Mesenteric fat pad (tissue), 1 donor: Measurements from ENCODE around the gene TMEM236. TPM values are rescaled to one million over a fixed set of nuclear protein-coding genes. Genes with fewer than 3 reads are reported as not detected.

Experiments
- DNase-seq: peaks from one replicate; pipeline ENCODE4 v3.0.0-alpha.2; 2020; ENCODE audit warnings: low spot score
- total RNA-seq: library from RNA; stranded (reverse); fragmentation: NEBNext Ultra II Directional; extraction: Animal tissue kit (Norgen Biotek cat#: 25700); gene quantifications from one replicate; pipeline ENCODE4 v1.2.1, GENCODE V29; 2021
- donor health status: DM: yes; HTN: yes; CAD: no.

The TMEM236 gene
- total RNA-seq, 1 donor from 2014 or later, result 3.0 TPM

GRCh38 chr10:17740668-17741067 is 11.3 kb upstream of the TMEM236 start:
- DNase-seq, result no peak

- no peak for DNase-seq
Observed at GRCh38 chr10:17742918-17743317, 9.1 kb upstream of the TMEM236 start.

DNA sequence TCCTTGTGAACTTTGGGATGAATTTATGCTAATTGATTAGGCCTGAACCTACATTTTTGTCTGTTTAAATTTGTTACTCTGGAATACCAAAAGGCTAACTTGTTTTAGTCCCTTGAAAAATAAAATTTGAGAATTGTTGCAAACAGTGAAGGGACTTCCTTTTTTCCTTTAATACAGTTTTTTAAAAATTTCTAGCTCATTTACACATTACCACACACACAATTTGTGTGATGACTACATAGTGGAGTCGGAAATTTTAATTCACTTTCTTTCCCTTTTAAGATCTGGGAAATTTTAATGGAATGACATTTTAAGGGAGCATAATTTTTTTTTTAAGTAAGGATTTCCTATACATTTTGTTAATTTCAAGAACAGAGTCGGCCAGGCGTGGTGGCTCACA is 8.6 kb upstream of the TMEM236 start:
- no peak for DNase-seq

GRCh38 chr10:17744341-17744861 is 7.6 kb upstream of the TMEM236 start:
- DNase-seq, result no peak

DNA sequence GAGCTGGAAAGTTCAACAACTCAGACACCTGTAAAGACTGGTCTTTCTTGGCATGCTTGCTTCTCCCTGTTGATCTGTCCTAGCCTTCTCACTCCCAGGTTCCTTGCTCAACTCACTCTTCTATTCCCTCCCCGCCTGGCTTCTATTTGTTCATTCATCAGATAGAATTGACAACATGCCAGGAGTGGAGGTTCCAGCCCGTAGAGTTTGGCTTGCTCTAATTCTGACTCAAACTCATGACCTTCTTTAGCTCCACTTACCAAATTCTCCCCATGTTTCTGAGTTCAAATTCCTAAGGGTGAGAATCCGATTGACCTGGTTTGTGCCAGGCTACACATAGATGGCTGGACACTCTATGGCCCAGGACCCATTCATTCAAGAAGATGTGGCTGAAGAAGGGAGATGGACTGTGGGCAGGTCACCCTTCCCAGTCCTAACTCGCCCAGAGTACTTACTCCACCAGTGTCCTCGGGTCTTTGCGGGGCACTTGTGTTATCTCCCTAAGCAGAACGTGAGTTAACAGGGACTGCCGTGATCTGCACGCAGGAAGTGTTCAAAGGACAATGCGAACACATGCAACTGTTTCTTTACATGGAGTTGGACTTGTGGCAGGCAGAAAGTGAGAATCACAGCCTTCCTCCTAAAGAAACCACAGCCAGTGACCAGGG is 4.0 kb upstream of the TMEM236 start:
- DNase-seq, result no peak

DNA sequence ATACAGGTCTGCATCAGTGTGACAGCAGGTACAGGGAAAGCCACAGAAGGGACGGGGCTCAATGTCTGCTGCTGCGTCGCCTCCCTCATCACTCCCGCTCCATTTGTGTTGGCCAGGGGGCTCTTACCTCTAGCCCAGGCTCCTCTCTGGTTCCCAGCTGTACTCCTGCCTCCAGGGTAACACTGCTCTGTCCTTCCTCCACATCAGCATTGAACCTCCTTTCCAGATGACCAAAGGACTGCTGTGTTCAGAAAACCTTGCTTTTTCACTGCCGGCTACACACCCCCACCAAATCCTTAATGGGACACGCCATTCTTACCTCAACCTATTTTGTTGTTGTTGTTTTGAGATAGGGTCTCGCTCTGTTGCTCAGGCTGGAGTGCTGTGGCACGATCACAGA is 2.1 kb upstream of the TMEM236 start:
- DNase-seq, result no peak

DNA sequence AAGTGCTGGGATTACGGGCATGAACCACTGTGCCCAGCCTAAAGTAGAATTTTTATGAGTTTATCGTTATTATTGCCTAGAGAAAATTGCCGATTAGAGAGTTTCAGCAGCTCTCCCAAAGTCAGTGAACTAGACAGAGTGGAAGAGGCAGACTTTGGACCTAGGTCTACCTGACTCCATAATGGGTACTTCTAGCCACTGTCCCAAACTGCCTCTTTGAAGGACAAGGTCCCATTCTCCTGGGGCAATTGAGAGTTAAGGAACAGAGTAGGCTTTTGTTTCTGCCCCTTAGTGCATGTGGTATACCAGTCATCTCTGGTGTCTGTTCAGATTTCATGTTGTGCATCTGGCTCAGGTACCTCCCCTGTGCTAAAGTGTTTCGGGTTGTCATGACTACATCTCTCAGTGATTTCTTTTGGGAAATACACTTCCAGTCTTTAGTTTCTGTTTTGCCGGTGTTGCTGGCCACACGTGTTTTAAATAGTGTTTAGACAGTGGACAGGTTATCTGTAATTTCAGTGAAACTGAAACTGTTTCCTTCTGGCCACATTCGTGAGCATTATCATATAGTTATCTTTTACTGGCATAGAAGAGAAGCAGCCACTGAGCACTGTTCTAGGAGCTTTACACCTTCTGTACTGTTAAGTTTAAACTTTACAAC is 4.7 kb downstream of the TMEM236 start:
- DNase-seq, result no peak

DNA sequence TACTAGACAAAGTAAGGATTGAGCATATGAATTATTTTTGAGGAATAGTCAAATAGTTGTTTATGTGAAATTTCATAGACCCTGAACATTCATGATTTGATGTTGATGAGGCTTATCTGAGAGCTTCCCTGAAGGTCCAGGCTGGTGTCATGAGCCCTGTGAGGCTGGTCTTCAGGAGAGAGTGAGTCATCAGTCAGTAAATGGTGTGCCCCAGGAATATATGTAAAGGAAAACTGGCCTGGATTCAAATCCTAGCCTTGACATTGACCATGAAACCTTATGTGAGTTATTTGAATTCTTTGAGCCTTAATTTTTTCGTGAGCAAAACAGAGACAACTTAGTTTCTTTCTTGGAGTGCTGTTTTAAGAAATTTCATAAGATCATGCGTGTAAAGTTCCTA is 6.2 kb downstream of the TMEM236 start:
- DNase-seq, result no peak

DNA sequence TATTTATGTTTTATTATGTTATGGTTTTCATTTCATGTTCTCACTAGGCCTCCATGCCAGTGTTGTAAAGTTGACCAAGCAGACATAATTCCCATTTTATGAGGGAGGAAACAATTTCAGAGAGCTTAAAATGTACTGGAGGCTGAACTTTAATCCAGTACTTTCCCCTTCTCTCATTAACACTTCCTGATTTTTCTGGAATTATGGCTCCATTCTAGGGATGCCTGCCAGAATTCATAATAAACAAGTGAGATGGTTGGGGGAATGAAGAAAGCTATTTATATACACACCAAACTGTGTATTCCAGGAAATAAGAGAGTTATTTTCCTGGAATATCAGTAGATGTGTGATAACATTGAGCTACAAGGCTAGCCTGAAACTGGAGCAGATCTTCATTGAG is 6.9 kb downstream of the TMEM236 start:
- no peak for DNase-seq

DNA sequence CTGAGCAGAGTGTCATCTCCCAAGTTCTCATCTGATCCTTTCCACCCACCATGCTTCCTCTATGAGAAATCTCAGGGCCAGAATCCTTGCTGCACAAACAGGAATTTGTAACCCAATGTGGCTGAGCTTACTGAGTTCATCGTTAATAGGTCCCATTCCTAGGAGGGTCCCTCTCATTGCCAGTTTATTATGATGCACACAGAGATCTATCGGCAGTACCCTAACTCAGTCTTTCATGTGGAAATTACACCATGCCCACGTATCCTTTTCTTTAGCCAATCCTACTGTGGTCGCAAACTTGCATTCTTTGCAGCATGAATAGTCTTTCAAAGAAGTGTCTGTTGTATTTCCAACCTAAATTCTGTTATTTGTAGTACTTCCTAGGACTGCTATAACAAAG is 12.1 kb downstream of the TMEM236 start:
- DNase-seq, result no peak

DNA sequence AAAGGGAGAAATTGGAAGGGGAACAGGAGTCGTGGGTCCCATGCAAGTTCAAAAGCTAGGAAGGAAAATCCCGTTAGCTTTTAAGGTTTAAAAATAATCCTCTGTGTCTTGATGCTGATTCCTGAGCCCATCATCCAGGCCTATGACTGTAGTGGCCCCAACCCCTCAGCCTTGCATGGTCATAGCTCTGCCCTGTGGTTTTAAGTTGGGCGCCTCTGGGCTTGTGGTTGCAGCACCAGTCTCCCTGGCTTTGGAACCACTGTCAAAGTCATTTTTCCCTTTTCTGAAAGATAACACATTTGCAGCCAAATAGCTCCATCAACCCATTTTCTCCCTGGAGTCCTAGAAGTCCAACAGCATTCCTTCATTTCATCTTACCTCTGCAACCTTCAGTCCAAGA is 13.6 kb downstream of the TMEM236 start:
- no peak for DNase-seq

DNA sequence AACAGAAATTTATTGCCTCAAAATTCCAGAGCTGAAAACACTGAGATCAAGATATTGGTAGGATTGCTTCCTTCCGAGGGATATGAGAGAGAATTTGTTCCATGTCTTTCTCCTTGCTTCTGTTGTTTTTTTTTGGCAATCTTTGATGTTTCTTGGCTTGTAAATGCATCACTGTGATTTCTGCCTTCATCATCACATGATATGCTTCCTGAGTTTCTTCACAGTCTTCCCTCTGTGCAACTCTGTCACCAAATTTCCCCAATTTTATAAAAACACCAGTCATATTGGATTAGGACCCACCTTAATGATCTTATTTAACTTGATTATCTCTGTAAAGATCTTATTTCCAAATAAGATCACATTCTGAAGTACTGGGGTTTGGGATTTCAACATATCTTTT is 14.7 kb downstream of the TMEM236 start:
- no peak for DNase-seq

DNA sequence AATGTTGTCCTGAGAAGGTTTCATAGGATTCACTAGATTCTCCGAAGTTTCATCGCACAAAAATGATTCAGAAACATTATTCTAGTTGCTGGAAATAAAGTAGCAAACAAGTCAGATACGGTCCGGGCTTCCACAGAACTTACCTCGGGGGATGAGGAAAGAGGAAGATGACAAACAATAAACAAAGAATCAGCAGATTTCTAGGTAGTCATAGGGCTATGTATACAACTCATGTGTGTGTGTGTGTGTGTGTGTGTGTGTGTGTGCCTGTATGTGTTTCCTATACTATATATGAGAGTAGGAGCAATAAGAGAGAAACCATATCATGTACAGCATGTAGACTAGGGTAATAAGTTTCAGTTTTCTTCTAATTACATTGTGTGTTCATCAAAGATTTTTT is 16.5 kb downstream of the TMEM236 start:
- no peak for DNase-seq

DNA sequence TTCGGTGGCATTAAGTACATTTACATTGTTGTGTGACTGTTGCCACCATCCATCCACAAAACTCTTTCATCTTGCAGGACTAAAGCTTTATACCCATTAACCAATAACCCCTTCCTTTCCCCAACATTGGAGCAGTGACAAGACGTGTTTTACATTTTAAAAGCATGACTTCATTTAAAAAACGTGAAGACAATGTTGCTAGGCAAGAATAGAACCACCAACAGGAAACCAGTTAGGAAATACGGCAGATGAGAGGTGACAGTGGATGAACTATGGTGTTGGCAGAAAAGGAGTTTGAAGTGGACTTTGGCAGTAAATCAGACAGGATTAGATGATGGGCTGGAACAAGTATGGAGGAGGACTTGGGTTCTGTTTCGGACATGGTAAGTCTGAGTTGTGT is 17.0 kb downstream of the TMEM236 start:
- no peak for DNase-seq

DNA sequence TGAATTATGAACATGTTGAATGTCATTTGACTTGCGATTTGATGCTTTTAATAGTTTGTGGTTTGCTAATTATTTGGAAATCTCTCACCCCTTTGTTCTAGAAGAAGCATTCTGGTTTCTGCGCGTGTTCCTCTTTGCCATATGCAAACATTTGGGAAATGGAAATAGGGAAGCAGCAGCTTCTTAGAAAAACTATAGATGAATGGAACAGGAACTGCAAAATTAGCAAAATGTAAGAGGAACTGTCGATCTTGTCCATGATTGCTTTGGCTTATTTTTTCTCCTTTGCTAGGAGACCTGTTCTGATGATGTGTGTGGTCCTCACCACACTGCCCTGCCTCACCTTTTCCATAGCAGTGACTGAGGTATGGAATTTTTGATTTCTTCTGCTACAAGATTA is 19.0 kb downstream of the TMEM236 start:
- DNase-seq, result no peak

DNA sequence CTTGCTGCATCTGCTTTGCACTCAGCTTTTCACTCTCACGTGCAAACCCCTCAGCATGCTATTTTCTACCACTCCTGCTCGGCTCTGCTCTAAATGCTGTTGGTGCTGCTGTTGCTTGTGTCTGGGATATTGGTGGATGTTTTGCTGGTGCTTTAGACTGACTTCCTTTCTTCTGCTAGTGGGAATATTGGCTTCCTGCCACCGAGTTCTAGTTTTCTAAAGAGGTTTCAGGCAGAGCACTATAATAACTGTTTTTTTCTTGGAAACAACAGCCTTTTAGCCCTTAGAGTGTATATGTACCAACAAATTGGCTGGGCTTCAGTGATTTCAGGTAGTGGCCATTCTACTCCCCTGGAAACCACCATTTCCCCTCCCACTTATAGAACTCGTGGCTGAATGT is 27.8 kb downstream of the TMEM236 start:
- no peak for DNase-seq

DNA sequence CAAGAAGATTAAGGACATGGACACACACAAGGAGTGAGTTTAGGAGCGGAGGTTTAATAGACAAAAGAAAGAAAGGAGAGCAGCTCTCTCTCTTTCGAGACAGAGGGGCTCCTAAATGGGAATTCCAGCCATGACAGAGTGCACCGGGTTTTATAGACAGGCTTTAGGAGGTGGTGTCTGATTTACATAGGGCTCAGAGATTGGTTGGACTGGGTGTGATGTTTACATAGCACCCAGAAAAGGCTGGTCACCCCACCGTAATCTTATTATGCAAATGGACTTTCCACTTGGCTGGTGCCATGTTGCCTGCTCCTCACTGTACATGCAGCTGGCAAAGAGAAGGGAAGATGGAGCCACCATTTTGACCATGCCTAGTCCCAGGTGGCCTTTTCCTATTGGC is 28.7 kb downstream of the TMEM236 start:
- no peak for DNase-seq

- DNase-seq, result no peak
Observed at GRCh38 chr10:17781856-17782255, 29.9 kb downstream of the TMEM236 start.

GRCh38 chr10:17782921-17783665 is 31.1 kb downstream of the TMEM236 start:
- DNase-seq, result no peak

DNA sequence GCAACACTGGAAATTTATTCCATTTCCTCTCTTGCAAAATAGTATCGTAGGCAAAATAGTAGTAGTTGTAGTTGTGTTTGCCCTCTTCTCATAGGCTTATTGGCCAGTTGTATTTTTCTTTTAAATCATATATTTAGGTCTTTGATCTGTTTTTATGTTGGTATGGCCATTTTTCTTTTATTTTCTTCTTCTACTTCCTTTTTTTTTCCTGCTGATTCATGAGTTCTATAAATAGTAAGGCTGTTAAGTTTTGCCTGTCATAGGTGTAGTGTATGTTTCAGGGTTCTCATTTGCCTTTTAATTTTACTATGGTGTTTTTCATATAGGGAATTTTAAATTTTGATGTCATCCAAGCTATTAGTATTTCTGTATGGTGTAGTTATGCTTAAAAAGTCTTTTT is 31.8 kb downstream of the TMEM236 start:
- no peak for DNase-seq

DNA sequence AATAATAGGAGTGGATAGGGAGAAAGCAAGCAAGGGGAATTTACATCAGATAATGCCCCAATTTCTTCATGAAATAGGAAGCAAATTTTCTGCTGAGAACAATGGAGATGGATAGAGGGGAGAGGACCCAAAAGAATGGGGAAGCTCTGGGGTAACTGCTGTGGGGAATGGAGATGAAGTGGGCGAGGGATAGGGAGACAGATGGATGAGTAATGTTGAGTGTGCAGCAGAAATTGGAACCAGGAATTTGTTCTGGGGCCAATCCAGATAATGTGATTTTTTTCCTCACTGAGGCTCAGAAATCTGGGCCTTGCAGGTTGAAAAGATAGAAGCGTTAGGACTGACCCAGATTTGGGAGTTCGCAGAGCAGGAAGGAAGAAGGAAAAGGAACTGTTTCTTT is 32.7 kb downstream of the TMEM236 start:
- DNase-seq, result no peak

GRCh38 chr10:17785276-17785930 is 33.4 kb downstream of the TMEM236 start:
- DNase-seq, result no peak
